ENCODE results near the gene OR1E2.

Gene OR1E2

GRCh38 chr17:3385869-3386816 is 47.5 kb downstream of the OR1E2 start, which contains the start of gene OR3A2:
TSS of gene OR3A2 (minus strand) at chr17:3386308.
- Histone ChIP-seq H3K9ac (ENCODE audit: low read length) (no peak within 1 kb of the TSS), H3K9me3 (ENCODE audit: control insufficient read depth, low read length) (no peaks in the 10 kb centered on the region), H3K36me3 (ENCODE audit: control insufficient read depth, insufficient read depth, low read length) (no peaks in the 10 kb centered on the region), H3K4me3 (ENCODE audit: low read length) (no peak within 1 kb of the TSS), H3K27me3 (ENCODE audit: control insufficient read depth, insufficient read depth, low read length) (peaks cover 5% of the 10 kb centered on the region), H3K4me1 (ENCODE audit: control insufficient read depth, insufficient read depth, low read length) (no peaks in the 10 kb centered on the region)

All from mucosa of stomach (tissue), 1 donor.